ENCODE data around the gene PLOD1. TPM values are rescaled to one million over a fixed set of nuclear protein-coding genes. Genes with fewer than 3 reads are reported as not detected.
"Not testable (repeated sequence)": the region's sequence is repeated elsewhere in the genome, so short reads cannot be mapped to it uniquely, and the experiment has no call there.

The PLOD1 gene
- total and polyA plus RNA-seq, 2 experiments from 2014 or later, result 22.4 to 62.9 TPM

DNA sequence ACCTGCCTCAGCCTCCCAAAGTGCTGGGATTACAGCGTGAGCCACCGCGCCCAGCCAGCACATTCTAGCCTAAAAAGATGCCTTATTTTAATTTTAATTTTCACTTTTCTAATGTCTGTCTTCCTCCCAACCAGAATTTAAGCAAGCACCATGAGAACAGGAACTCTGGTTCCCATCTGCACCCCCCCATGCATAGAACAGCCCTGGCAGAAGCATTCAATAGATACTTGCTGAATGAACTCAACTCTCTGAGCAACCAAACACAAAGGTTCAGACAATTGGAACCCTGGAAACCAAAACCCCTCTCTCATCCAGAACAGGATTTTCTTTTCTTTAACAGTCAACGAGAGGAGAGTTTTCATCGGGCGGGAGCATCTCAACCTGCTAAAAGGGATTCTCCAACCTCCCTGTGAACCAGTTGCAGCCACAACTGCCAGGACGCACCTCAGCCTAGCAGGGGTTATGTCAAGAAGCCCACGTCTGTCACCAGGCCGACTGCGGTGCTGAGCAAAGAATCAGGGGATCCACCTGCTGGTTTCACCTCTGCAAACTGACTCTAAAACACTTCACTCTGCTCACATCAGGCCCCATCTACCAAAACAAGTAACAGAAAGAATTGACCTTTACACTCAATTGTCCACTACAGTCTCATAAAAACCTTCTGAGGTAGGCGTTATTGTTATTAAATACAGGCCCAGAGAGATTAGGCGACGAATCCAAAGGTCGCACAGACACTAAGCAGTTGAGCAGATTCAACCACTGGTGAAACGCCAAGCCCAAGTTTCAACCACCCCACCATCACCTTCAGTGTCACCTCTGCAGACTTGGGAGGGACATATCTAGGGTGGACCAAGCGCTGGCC is 10.0 kb upstream of the PLOD1 start (continued):
- no peak for TF ChIP-seq NANOG (IDR thresholded peaks at IDR 0.05; ENCODE audit: borderline replicate concordance)
- TF ChIP-seq ZNF331 (CRISPR knock-in tag; IDR thresholded peaks at IDR 0.05; ENCODE audit: low read depth), result no peak
- TF ChIP-seq, protein P1, sequence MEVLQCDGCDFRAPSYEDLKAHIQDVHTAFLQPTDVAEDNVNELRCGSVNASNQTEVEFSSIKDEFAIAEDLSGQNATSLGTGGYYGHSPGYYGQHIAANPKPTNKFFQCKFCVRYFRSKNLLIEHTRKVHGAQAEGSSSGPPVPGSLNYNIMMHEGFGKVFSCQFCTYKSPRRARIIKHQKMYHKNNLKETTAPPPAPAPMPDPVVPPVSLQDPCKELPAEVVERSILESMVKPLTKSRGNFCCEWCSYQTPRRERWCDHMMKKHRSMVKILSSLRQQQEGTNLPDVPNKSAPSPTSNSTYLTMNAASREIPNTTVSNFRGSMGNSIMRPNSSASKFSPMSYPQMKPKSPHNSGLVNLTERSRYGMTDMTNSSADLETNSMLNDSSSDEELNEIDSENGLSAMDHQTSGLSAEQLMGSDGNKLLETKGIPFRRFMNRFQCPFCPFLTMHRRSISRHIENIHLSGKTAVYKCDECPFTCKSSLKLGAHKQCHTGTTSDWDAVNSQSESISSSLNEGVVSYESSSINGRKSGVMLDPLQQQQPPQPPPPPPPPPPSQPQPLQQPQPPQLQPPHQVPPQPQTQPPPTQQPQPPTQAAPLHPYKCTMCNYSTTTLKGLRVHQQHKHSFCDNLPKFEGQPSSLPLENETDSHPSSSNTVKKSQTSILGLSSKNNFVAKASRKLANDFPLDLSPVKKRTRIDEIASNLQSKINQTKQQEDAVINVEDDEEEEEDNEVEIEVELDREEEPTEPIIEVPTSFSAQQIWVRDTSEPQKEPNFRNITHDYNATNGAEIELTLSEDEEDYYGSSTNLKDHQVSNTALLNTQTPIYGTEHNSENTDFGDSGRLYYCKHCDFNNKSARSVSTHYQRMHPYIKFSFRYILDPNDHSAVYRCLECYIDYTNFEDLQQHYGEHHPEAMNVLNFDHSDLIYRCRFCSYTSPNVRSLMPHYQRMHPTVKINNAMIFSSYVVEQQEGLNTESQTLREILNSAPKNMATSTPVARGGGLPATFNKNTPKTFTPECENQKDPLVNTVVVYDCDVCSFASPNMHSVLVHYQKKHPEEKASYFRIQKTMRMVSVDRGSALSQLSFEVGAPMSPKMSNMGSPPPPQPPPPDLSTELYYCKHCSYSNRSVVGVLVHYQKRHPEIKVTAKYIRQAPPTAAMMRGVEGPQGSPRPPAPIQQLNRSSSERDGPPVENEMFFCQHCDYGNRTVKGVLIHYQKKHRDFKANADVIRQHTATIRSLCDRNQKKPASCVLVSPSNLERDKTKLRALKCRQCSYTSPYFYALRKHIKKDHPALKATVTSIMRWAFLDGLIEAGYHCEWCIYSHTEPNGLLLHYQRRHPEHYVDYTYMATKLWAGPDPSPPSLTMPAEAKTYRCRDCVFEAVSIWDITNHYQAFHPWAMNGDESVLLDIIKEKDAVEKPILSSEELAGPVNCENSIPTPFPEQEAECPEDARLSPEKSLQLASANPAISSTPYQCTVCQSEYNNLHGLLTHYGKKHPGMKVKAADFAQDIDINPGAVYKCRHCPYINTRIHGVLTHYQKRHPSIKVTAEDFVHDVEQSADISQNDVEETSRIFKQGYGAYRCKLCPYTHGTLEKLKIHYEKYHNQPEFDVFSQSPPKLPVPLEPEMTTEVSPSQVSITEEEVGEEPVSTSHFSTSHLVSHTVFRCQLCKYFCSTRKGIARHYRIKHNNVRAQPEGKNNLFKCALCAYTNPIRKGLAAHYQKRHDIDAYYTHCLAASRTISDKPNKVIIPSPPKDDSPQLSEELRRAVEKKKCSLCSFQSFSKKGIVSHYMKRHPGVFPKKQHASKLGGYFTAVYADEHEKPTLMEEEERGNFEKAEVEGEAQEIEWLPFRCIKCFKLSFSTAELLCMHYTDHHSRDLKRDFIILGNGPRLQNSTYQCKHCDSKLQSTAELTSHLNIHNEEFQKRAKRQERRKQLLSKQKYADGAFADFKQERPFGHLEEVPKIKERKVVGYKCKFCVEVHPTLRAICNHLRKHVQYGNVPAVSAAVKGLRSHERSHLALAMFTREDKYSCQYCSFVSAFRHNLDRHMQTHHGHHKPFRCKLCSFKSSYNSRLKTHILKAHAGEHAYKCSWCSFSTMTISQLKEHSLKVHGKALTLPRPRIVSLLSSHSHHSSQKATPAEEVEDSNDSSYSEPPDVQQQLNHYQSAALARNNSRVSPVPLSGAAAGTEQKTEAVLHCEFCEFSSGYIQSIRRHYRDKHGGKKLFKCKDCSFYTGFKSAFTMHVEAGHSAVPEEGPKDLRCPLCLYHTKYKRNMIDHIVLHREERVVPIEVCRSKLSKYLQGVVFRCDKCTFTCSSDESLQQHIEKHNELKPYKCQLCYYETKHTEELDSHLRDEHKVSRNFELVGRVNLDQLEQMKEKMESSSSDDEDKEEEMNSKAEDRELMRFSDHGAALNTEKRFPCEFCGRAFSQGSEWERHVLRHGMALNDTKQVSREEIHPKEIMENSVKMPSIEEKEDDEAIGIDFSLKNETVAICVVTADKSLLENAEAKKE (CRISPR knock-in tag; IDR thresholded peaks at IDR 0.05), result no peak
- TF ChIP-seq, protein P2, sequence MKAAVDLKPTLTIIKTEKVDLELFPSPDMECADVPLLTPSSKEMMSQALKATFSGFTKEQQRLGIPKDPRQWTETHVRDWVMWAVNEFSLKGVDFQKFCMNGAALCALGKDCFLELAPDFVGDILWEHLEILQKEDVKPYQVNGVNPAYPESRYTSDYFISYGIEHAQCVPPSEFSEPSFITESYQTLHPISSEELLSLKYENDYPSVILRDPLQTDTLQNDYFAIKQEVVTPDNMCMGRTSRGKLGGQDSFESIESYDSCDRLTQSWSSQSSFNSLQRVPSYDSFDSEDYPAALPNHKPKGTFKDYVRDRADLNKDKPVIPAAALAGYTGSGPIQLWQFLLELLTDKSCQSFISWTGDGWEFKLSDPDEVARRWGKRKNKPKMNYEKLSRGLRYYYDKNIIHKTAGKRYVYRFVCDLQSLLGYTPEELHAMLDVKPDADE (IDR thresholded peaks at IDR 0.05), result no peak
- no peak for TF ChIP-seq STAT1 (IDR thresholded peaks at IDR 0.05; ENCODE audit: unreplicated experiment)
- TF ChIP-seq ZNF114 (CRISPR knock-in tag; IDR thresholded peaks at IDR 0.05), result no peak

DNA sequence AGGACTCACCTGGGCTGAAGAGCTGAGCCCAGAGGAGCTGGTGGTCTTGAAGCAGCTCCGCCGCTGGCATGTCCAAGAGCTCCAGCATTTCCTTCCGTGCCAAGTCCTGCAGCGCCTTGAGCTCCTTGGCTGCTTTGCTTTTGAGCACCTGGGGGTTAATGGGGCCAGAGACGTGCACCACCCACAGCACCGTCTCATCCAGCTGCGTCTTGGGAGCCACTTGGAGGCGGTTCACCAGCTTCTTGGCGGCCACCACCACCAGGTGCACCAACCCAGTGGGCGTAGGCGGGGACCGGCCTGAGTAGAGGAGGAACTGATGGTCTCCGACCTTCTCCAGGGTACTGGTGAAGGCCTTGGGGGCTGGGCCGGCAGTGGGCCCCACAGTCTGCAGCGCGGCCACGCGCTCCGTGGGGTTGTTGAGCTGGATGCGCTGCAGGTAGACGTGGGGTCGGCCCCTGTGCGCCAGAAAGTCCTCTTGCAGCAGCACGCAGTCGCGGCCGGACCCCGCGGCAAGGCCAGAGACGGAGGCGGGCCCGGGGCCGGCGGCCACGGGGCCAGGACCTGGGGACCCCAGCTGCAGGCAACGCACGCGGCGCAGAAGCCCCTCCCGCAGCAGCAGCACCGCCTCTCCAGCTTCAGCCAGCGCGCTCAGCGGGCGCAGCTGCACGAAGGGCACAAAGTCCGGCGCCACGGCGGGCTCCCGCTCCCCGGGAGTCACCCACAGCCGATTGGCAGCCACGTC is 9.2 kb upstream of the PLOD1 start:
- H3K4me1 Mint-ChIP-seq, result peaks cover 18% of the 10 kb centered on the region
- ATAC-seq, result peak; percentile 66
- not testable (repeated sequence) for H3K9me2 ChIP-seq (ENCODE audit: insufficient read depth); DNase-seq (ENCODE audit: low spot score); H3K27ac Mint-ChIP-seq; H3F3A ChIP-seq (replicated peaks; ENCODE audit: low read depth); H3K27me3 ChIP-seq (ENCODE audit: insufficient read depth); H2AFZ ChIP-seq; H3K27ac ChIP-seq (ENCODE audit: low read depth); H3K27me3 Mint-ChIP-seq (ENCODE audit: insufficient read depth, low read depth, poor library complexity); H3K9me3 Mint-ChIP-seq; H3K36me3 ChIP-seq (ENCODE audit: insufficient read depth); H3K4me1 ChIP-seq (ENCODE audit: insufficient read depth)
- peaks cover 30% of the 10 kb centered on the region for H3K36me3 Mint-ChIP-seq (ENCODE audit: low read depth)
- Histone ChIP-seq H3K4me2 (peak overlapping the region; percentile 87), H3K79me2 (replicated peaks; ENCODE audit: insufficient read depth) (peaks cover 33% of the 10 kb centered on the region), H3K4me3 (peak overlapping the region; percentile 59), H4K20me1 (replicated peaks; ENCODE audit: insufficient read depth) (peaks cover 22% of the 10 kb centered on the region)
- peak overlapping the region; percentile 77 for H3K4me3 Mint-ChIP-seq
